GM12878 (cell line): ENCODE data around the gene BMP2K. TPM values are rescaled to one million over a fixed set of nuclear protein-coding genes. Genes with fewer than 3 reads are reported as not detected.
A peak's percentile ranks its signal among the peaks of the same experiment; 100 is the strongest.

Experiments used
- ATF7 ChIP-seq: fragments of 450-650 bp; IDR thresholded peaks from 2 replicates; pipeline ENCODE4 v1.6.1; 2016; ENCODE audit warnings: low read depth, mild to moderate bottlenecking
- BCLAF1 ChIP-seq: fragments of 450-650 bp; IDR thresholded peaks from 2 replicates; pipeline ENCODE4 v1.6.1; 2017; ENCODE audit warnings: antibody characterized with exemption, mild to moderate bottlenecking, moderate library complexity
- ESRRA ChIP-seq: IDR thresholded peaks from 2 replicates; pipeline ENCODE4 v1.6.1; 2012; ENCODE audit warnings: mild to moderate bottlenecking, low read length, improper control_type of control experiment
- GATAD2B ChIP-seq: fragments of 450-650 bp; conservative IDR thresholded peaks from 2 replicates; pipeline ENCODE4 v1.6.1; 2017; ENCODE audit warnings: low read depth, mild to moderate bottlenecking, moderate library complexity
- IKZF2 ChIP-seq, 2 experiments: fragments of 450-650 bp; IDR thresholded peaks; 2 replicates each; pipeline ENCODE4 v1.6.1; 2017; ENCODE audit warnings: mild to moderate bottlenecking in 2 of 2, moderate library complexity in 2 of 2
- NR2C1 ChIP-seq: fragments of 450-650 bp; IDR thresholded peaks from 2 replicates; pipeline ENCODE4 v1.6.1; 2017; ENCODE audit warnings: antibody characterized with exemption, mild to moderate bottlenecking, moderate library complexity
- PAX5 ChIP-seq: IDR thresholded peaks from 2 replicates; pipeline ENCODE4 v1.6.1; 2011; ENCODE audit warnings: low read depth, low read length, borderline replicate concordance
- PRDM15 ChIP-seq: fragments of 450-650 bp; formaldehyde crosslinking; IDR thresholded peaks from 2 replicates; pipeline ENCODE4 v1.4.0; 2020; ENCODE audit warnings: mild to moderate bottlenecking, moderate library complexity
- RB1 ChIP-seq: fragments of 450-650 bp; formaldehyde crosslinking; IDR thresholded peaks from 2 replicates; pipeline ENCODE4 v1.6.1; 2017; ENCODE audit warnings: mild to moderate bottlenecking, borderline replicate concordance
- RCOR1 ChIP-seq: conservative IDR thresholded peaks from 2 replicates; pipeline ENCODE4 v1.6.1; 2012; ENCODE audit warnings: low read depth, low read length, improper control_type of control experiment
- RELB ChIP-seq: fragments of 450-650 bp; IDR thresholded peaks from 2 replicates; pipeline ENCODE4 v1.6.1; 2017; ENCODE audit warnings: low read depth, mild to moderate bottlenecking, moderate library complexity
- SKIL ChIP-seq: fragments of 450-650 bp; IDR thresholded peaks from 2 replicates; pipeline ENCODE4 v1.6.1; 2017; ENCODE audit warnings: mild to moderate bottlenecking, low read depth, inconsistent platforms; ENCODE audit not compliant: poor library complexity, severe bottlenecking
- TBL1XR1 ChIP-seq: IDR thresholded peaks from 2 replicates; pipeline ENCODE4 v1.6.1; 2012; ENCODE audit warnings: low read depth, low read length, improper control_type of control experiment
- TCF7 ChIP-seq: IDR thresholded peaks from 2 replicates; pipeline ENCODE4 v1.6.1; 2014; ENCODE audit warnings: antibody characterized with exemption, borderline replicate concordance
- YBX1 ChIP-seq: fragments of 450-650 bp; IDR thresholded peaks from 2 replicates; pipeline ENCODE4 v1.6.1; 2016; ENCODE audit warnings: antibody characterized with exemption
- ZBED1 ChIP-seq: IDR thresholded peaks from 2 replicates; pipeline ENCODE4 v1.6.1; 2016; ENCODE audit warnings: borderline replicate concordance
- ZNF687 ChIP-seq: fragments of 450-650 bp; IDR thresholded peaks from 2 replicates; pipeline ENCODE4 v1.6.1; 2017; ENCODE audit warnings: mild to moderate bottlenecking, moderate library complexity
- polyA plus RNA-seq, 11 experiments: library from polyadenylated mRNA; depleted of rRNA in 4 of 11; unstranded in 6 of 11; stranded (reverse) in 5 of 11; fragments of >200 nt; fragmentation: Nextera tagmentation in 4 of 11; fragmentation: Illumina TruSeq in 1 of 11; extraction: Ambion mirVana in 4 of 11; extraction: Trizol in 1 of 11; gene quantifications; 1 replicate in 1 of 11; 2 replicates in 10 of 11; pipeline versions ENCODE4 v1.2.1 to v1.2.3, GENCODE V29; 2011 to 2016; ENCODE audit warnings: inconsistent platforms in 2 of 11, missing spikeins in 2 of 11, low read depth in 1 of 11
- total RNA-seq, 4 experiments: library from RNA; depleted of rRNA in 3 of 4; stranded (reverse); fragments of >200 nt in 3 of 4; fragmentation: Illumina TruSeq in 1 of 4; extraction: Trizol in 1 of 4; gene quantifications; 2 replicates each; pipeline versions ENCODE4 v1.2.1 to v1.2.3, GENCODE V29; 2013 to 2021

BMP2K gene
- total and polyA plus RNA-seq, 10 of the 15 experiments (the other 5 are each of a cell fraction or from before 2014, with no cell fraction given): 3.3 to 84.6 (median 24.8) TPM

GRCh38 chr4:78737035-78737434, 39.1 kb upstream of the BMP2K start (continued):
- no peak for TF ChIP-seq RELB
- no peak for TF ChIP-seq ZBED1
- no peak for TF ChIP-seq NR2C1
- no peak for TF ChIP-seq RB1
- no peak for TF ChIP-seq GATAD2B
- TF ChIP-seq BCLAF1: no peak
- TF ChIP-seq PRDM15: no peak
- no peak for TF ChIP-seq SKIL
- no peak for TF ChIP-seq TCF7
- TF ChIP-seq RCOR1: no peak
- no peak; the same call in 1 of the 2 replicates for TF ChIP-seq ZNF687
- no peak for TF ChIP-seq ATF7
- TF ChIP-seq ESRRA: no peak
- no peak; a peak in 1 of 4 replicates for TF ChIP-seq IKZF2 (IDR thresholded peaks at IDR 0.05)
- TF ChIP-seq TBL1XR1: peak; percentile 55; the same call in 1 of the 2 replicates
- peak; percentile 38; the same call in 1 of the 2 replicates for TF ChIP-seq PAX5
- no peak for TF ChIP-seq YBX1
